ENCODE results near the gene NGEF.
"Not testable (repeated sequence)": the region's sequence is repeated elsewhere in the genome, so short reads cannot be mapped to it uniquely, and the experiment has no call there.

NGEF gene

GRCh38 chr2:233013027-233013461, at the start of gene NGEF:
Gene NGEF, minus strand, starts transcription at chr2:233013256. Its CDS starts 38,366 bp downstream, at chr2:232974890.
- no peak for DNase-seq

GRCh38 chr2:233062451-233062850, 49.4 kb upstream of the NGEF start:
- no peak for DNase-seq

- DNase-seq = no peak
Observed at GRCh38 chr2:233061591-233062450, 48.8 kb upstream of the NGEF start.

GRCh38 chr2:233060980-233061590, 48.0 kb upstream of the NGEF start:
- DNase-seq = no peak

- no peak for DNase-seq
Observed at GRCh38 chr2:233060501-233060979, 47.5 kb upstream of the NGEF start.

GRCh38 chr2:233059797-233060500, 46.9 kb upstream of the NGEF start, which contains the start of gene INPP5D:
Gene INPP5D, plus strand, starts transcription at chr2:233060342. Its CDS starts 137 bp downstream, at chr2:233060479.
- no peak for DNase-seq

- DNase-seq = no peak
Observed at GRCh38 chr2:233059547-233059796, 46.4 kb upstream of the NGEF start.

GRCh38 chr2:233058717-233059546, 45.9 kb upstream of the NGEF start:
- no peak for DNase-seq

GRCh38 chr2:233056961-233057605, 44.0 kb upstream of the NGEF start:
- DNase-seq = no peak

GRCh38 chr2:233055362-233055761, 42.3 kb upstream of the NGEF start:
- no peak for DNase-seq

GRCh38 chr2:233053928-233054784, 41.1 kb upstream of the NGEF start:
- peak; percentile 9 for DNase-seq

- DNase-seq = not testable (repeated sequence)
Observed at GRCh38 chr2:233052517-233052916, 39.5 kb upstream of the NGEF start.

GRCh38 chr2:233051241-233052149, 38.4 kb upstream of the NGEF start:
- no peak for DNase-seq

- no peak for DNase-seq
Observed at GRCh38 chr2:233049194-233049761, 36.2 kb upstream of the NGEF start.

- DNase-seq = no peak
Observed at GRCh38 chr2:233048569-233049193, 35.6 kb upstream of the NGEF start.

GRCh38 chr2:233047667-233048066, 34.6 kb upstream of the NGEF start:
- DNase-seq = no peak

GRCh38 chr2:233047206-233047605, 34.1 kb upstream of the NGEF start:
- no peak for DNase-seq

- no peak for DNase-seq
Observed at GRCh38 chr2:233044974-233045605, 32.0 kb upstream of the NGEF start.

- no peak for DNase-seq
Observed at GRCh38 chr2:233042549-233042948, 29.5 kb upstream of the NGEF start.
